WTC11 (cell line): Measurements from ENCODE around the gene CHDH. TPM values are rescaled to one million over a fixed set of nuclear protein-coding genes. Genes with fewer than 3 reads are reported as not detected.

Experiments
- CREB1 ChIP-seq: sonication (generic); formaldehyde crosslinking; IDR thresholded peaks from 2 replicates; pipeline ENCODE4 v1.8.0; 2023; ENCODE audit warnings: mild to moderate bottlenecking, missing genetic modification reagents
- CREM ChIP-seq: sonication (generic); formaldehyde crosslinking; IDR thresholded peaks from 2 replicates; pipeline ENCODE4 v1.8.1; 2022; ENCODE audit warnings: mild to moderate bottlenecking, missing genetic modification reagents, moderate library complexity
- ETV6 ChIP-seq: sonication (generic); formaldehyde crosslinking; IDR thresholded peaks from 2 replicates; pipeline ENCODE4 v1.8.1; 2022; ENCODE audit warnings: mild to moderate bottlenecking, missing genetic modification reagents
- FOXK1 ChIP-seq: sonication (generic); formaldehyde crosslinking; IDR thresholded peaks from 2 replicates; pipeline ENCODE4 v1.8.0; 2022; ENCODE audit warnings: mild to moderate bottlenecking, moderate library complexity, missing genetic modification reagents
- GRHL2 ChIP-seq: fragments of 250-450 bp; sonication (Bioruptor Pico); IDR thresholded peaks from 2 replicates; pipeline ENCODE4 v1.8.0; 2022; ENCODE audit warnings: mild to moderate bottlenecking, moderate library complexity; ENCODE audit not compliant: insufficient replicate concordance, severe bottlenecking
- HMGA2 ChIP-seq: fragments of 250-450 bp; sonication (Bioruptor Pico); IDR thresholded peaks from 2 replicates; pipeline ENCODE4 v1.4.0; 2021; ENCODE audit warnings: mild to moderate bottlenecking, moderate library complexity
- IRF2 ChIP-seq: sonication (generic); formaldehyde crosslinking; IDR thresholded peaks from 2 replicates; pipeline ENCODE4 v1.8.0; 2022; ENCODE audit warnings: low read depth, missing genetic modification reagents, borderline replicate concordance
- JUN ChIP-seq: sonication (generic); formaldehyde crosslinking; IDR thresholded peaks from 2 replicates; pipeline ENCODE4 v1.8.0; 2023; ENCODE audit warnings: mild to moderate bottlenecking, missing genetic modification reagents
- NFATC4 ChIP-seq: fragments of 250-450 bp; sonication (Bioruptor Pico); IDR thresholded peaks from 2 replicates; pipeline ENCODE4 v1.9.0; 2021; ENCODE audit warnings: mild to moderate bottlenecking
- NFYB ChIP-seq: sonication (generic); formaldehyde crosslinking; conservative IDR thresholded peaks from 2 replicates; pipeline ENCODE4 v1.8.0; 2022; ENCODE audit warnings: low read depth, missing genetic modification reagents
- NR2C2 ChIP-seq: sonication (generic); formaldehyde crosslinking; IDR thresholded peaks from 2 replicates; pipeline ENCODE4 v1.8.0; 2022; ENCODE audit warnings: mild to moderate bottlenecking, missing genetic modification reagents
- PRRX2 ChIP-seq: fragments of 250-450 bp; sonication (Bioruptor Pico); IDR thresholded peaks from 2 replicates; pipeline ENCODE4 v1.8.0; 2021; ENCODE audit warnings: mild to moderate bottlenecking
- SMAD3 ChIP-seq: sonication (generic); formaldehyde crosslinking; IDR thresholded peaks from 2 replicates; pipeline ENCODE4 v1.8.0; 2022; ENCODE audit warnings: missing genetic modification reagents, mild to moderate bottlenecking, borderline replicate concordance
- TEAD4 ChIP-seq: sonication (generic); formaldehyde crosslinking; IDR thresholded peaks from 2 replicates; pipeline ENCODE4 v1.8.0; 2022; ENCODE audit warnings: mild to moderate bottlenecking, missing genetic modification reagents
- TP53 ChIP-seq: sonication (generic); formaldehyde crosslinking; IDR thresholded peaks from 2 replicates; pipeline ENCODE4 v1.8.1; 2023; ENCODE audit warnings: mild to moderate bottlenecking, missing genetic modification reagents
- ZNF263 ChIP-seq: sonication (generic); formaldehyde crosslinking; IDR thresholded peaks from 2 replicates; pipeline ENCODE4 v1.8.1; 2022; ENCODE audit warnings: low read depth, mild to moderate bottlenecking, moderate library complexity, missing genetic modification reagents
- ZNF423 ChIP-seq: fragments of 250-450 bp; sonication (Bioruptor Pico); IDR thresholded peaks from 2 replicates; pipeline ENCODE4 v2.1.2; 2022; ENCODE audit warnings: mild to moderate bottlenecking, moderate library complexity
- ZNF671 ChIP-seq: fragments of 250-450 bp; sonication (Bioruptor Pico); IDR thresholded peaks from 2 replicates; pipeline ENCODE4 v1.8.0; 2021; ENCODE audit warnings: mild to moderate bottlenecking
- total RNA-seq: library from RNA; stranded (reverse); gene quantifications from 3 replicates; pipeline ENCODE4 v1.2.3, GENCODE V29; 2021
- TF ChIP-seq, protein P1 (sequence below): sonication (generic); formaldehyde crosslinking; IDR thresholded peaks from 2 replicates; pipeline ENCODE4 v1.8.0; 2023; ENCODE audit warnings: missing genetic modification reagents, mild to moderate bottlenecking, borderline replicate concordance
- TF ChIP-seq, protein P2 (sequence below): sonication (generic); formaldehyde crosslinking; IDR thresholded peaks from 2 replicates; pipeline ENCODE4 v1.8.1; 2022; ENCODE audit warnings: low read depth, mild to moderate bottlenecking, moderate library complexity, missing genetic modification reagents, borderline replicate concordance
- TF ChIP-seq, protein P3 (sequence below): sonication (generic); formaldehyde crosslinking; IDR thresholded peaks from 2 replicates; pipeline ENCODE4 v1.8.0; 2022; ENCODE audit warnings: mild to moderate bottlenecking, missing genetic modification reagents
- TF ChIP-seq, protein P4 (sequence below): sonication (generic); formaldehyde crosslinking; IDR thresholded peaks from 2 replicates; pipeline ENCODE4 v1.8.0; 2022; ENCODE audit warnings: mild to moderate bottlenecking, missing genetic modification reagents
- TF ChIP-seq, protein P5 (sequence below): sonication (generic); formaldehyde crosslinking; IDR thresholded peaks from 2 replicates; pipeline ENCODE4 v1.8.0; 2022; ENCODE audit warnings: mild to moderate bottlenecking, missing genetic modification reagents
- TF ChIP-seq, protein P6 (sequence below): fragments of 250-450 bp; sonication (Bioruptor Pico); IDR thresholded peaks from 2 replicates; pipeline ENCODE4 v2.1.2; 2022; ENCODE audit warnings: mild to moderate bottlenecking, moderate library complexity
- TF ChIP-seq, protein P7 (sequence below): sonication (generic); formaldehyde crosslinking; IDR thresholded peaks from 2 replicates; pipeline ENCODE4 v1.8.1; 2023; ENCODE audit warnings: mild to moderate bottlenecking, missing genetic modification reagents
- TF ChIP-seq, protein P8 (sequence below): fragments of 250-450 bp; sonication (Bioruptor Pico); IDR thresholded peaks from 2 replicates; pipeline ENCODE4 v1.8.0; 2021; ENCODE audit warnings: mild to moderate bottlenecking
- TF ChIP-seq, protein P9 (sequence below): sonication (generic); formaldehyde crosslinking; conservative IDR thresholded peaks from 2 replicates; pipeline ENCODE4 v1.8.1; 2022; ENCODE audit warnings: mild to moderate bottlenecking, missing genetic modification reagents

Gene CHDH
- total RNA-seq, 1 experiment from 2014 or later: 11.7 TPM

DNA sequence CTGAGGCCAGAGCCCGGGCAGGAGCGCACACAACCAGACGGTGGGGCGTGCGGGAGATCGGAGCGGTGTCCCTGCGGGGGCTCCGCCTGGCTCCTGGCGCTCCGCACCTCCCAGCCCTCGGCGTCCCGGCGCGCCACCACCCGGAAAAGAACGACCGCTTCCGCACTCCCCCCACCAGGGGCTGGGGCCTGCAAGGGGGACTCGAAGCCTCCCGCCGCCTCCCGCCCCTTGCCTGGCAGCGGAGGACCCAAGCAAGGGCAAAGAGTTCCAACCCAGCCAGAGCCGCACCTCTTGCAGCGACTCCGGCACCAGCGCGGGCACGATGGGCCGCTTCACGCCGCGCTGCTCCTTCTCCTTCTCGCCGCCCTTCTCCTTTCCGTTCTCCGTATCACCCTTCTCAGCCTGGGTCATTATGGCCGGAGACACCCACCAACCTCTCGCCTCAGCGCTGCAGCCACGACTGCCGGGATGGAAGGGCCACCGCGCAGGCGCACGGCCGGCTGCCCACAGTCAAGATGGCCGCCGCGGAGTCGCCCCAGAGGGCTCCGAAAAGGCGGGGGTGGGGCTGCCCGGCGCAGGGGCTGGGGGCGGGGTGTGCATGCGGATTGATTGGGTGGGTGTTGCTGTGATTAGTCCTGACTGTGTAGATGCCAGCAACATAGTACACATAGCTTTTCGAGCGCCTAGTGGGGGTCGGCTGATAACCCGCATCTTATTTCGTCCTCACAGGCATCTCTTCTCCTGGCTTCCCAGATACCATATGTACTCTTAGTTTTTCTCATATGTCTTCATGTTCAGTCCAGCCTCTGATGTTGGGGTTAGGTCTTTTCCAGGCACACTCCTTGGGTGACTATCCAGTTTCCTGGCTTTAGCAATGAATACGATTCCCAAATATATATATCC lies 35.7 kb upstream of the CHDH start, which contains the start of gene ACTR8 (continued):
- TF ChIP-seq, protein P1, sequence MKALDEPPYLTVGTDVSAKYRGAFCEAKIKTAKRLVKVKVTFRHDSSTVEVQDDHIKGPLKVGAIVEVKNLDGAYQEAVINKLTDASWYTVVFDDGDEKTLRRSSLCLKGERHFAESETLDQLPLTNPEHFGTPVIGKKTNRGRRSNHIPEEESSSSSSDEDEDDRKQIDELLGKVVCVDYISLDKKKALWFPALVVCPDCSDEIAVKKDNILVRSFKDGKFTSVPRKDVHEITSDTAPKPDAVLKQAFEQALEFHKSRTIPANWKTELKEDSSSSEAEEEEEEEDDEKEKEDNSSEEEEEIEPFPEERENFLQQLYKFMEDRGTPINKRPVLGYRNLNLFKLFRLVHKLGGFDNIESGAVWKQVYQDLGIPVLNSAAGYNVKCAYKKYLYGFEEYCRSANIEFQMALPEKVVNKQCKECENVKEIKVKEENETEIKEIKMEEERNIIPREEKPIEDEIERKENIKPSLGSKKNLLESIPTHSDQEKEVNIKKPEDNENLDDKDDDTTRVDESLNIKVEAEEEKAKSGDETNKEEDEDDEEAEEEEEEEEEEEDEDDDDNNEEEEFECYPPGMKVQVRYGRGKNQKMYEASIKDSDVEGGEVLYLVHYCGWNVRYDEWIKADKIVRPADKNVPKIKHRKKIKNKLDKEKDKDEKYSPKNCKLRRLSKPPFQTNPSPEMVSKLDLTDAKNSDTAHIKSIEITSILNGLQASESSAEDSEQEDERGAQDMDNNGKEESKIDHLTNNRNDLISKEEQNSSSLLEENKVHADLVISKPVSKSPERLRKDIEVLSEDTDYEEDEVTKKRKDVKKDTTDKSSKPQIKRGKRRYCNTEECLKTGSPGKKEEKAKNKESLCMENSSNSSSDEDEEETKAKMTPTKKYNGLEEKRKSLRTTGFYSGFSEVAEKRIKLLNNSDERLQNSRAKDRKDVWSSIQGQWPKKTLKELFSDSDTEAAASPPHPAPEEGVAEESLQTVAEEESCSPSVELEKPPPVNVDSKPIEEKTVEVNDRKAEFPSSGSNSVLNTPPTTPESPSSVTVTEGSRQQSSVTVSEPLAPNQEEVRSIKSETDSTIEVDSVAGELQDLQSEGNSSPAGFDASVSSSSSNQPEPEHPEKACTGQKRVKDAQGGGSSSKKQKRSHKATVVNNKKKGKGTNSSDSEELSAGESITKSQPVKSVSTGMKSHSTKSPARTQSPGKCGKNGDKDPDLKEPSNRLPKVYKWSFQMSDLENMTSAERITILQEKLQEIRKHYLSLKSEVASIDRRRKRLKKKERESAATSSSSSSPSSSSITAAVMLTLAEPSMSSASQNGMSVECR (CRISPR knock-in tag): peak; percentile 79; the same call in 1 of the 2 replicates
- no peak for TF ChIP-seq TEAD4 (CRISPR knock-in tag)
- TF ChIP-seq, protein P2, sequence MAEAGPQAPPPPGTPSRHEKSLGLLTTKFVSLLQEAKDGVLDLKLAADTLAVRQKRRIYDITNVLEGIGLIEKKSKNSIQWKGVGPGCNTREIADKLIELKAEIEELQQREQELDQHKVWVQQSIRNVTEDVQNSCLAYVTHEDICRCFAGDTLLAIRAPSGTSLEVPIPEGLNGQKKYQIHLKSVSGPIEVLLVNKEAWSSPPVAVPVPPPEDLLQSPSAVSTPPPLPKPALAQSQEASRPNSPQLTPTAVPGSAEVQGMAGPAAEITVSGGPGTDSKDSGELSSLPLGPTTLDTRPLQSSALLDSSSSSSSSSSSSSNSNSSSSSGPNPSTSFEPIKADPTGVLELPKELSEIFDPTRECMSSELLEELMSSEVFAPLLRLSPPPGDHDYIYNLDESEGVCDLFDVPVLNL: no peak
- TF ChIP-seq, protein P3, sequence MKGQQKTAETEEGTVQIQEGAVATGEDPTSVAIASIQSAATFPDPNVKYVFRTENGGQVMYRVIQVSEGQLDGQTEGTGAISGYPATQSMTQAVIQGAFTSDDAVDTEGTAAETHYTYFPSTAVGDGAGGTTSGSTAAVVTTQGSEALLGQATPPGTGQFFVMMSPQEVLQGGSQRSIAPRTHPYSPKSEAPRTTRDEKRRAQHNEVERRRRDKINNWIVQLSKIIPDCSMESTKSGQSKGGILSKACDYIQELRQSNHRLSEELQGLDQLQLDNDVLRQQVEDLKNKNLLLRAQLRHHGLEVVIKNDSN (CRISPR knock-in tag): no peak
- TF ChIP-seq CREM (CRISPR knock-in tag): no peak
- TF ChIP-seq PRRX2 (CRISPR knock-in tag): no peak
- TF ChIP-seq, protein P4, sequence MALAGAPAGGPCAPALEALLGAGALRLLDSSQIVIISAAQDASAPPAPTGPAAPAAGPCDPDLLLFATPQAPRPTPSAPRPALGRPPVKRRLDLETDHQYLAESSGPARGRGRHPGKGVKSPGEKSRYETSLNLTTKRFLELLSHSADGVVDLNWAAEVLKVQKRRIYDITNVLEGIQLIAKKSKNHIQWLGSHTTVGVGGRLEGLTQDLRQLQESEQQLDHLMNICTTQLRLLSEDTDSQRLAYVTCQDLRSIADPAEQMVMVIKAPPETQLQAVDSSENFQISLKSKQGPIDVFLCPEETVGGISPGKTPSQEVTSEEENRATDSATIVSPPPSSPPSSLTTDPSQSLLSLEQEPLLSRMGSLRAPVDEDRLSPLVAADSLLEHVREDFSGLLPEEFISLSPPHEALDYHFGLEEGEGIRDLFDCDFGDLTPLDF (CRISPR knock-in tag): 0 out of 2 replicates have a peak, but pooled peaks have one; percentile 67
- no peak for TF ChIP-seq SMAD3
- TF ChIP-seq ZNF263 (CRISPR knock-in tag): no peak
- no peak for TF ChIP-seq NFYB (CRISPR knock-in tag)
- TF ChIP-seq, protein P5, sequence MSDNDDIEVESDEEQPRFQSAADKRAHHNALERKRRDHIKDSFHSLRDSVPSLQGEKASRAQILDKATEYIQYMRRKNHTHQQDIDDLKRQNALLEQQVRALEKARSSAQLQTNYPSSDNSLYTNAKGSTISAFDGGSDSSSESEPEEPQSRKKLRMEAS: peak; percentile 35; the same call in 1 of the 2 replicates
- TF ChIP-seq HMGA2 (CRISPR knock-in tag): no peak
- TF ChIP-seq NR2C2 (CRISPR knock-in tag): no peak
- no peak for TF ChIP-seq ZNF671
- no peak for TF ChIP-seq NFATC4 (CRISPR knock-in tag)
- TF ChIP-seq CREB1 (CRISPR knock-in tag): no peak
- no peak for TF ChIP-seq TP53
- TF ChIP-seq ZNF423 (CRISPR knock-in tag): peak; percentile 91
- TF ChIP-seq JUN: no peak
- TF ChIP-seq IRF2 (CRISPR knock-in tag): no peak
- TF ChIP-seq, protein P6, sequence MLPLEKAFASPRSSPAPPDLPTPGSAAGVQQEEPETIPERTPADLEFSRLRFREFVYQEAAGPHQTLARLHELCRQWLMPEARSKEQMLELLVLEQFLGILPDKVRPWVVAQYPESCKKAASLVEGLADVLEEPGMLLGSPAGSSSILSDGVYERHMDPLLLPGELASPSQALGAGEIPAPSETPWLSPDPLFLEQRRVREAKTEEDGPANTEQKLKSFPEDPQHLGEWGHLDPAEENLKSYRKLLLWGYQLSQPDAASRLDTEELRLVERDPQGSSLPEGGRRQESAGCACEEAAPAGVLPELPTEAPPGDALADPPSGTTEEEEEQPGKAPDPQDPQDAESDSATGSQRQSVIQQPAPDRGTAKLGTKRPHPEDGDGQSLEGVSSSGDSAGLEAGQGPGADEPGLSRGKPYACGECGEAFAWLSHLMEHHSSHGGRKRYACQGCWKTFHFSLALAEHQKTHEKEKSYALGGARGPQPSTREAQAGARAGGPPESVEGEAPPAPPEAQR (CRISPR knock-in tag): no peak
- TF ChIP-seq, protein P7, sequence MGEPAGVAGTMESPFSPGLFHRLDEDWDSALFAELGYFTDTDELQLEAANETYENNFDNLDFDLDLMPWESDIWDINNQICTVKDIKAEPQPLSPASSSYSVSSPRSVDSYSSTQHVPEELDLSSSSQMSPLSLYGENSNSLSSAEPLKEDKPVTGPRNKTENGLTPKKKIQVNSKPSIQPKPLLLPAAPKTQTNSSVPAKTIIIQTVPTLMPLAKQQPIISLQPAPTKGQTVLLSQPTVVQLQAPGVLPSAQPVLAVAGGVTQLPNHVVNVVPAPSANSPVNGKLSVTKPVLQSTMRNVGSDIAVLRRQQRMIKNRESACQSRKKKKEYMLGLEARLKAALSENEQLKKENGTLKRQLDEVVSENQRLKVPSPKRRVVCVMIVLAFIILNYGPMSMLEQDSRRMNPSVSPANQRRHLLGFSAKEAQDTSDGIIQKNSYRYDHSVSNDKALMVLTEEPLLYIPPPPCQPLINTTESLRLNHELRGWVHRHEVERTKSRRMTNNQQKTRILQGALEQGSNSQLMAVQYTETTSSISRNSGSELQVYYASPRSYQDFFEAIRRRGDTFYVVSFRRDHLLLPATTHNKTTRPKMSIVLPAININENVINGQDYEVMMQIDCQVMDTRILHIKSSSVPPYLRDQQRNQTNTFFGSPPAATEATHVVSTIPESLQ (CRISPR knock-in tag): no peak
- TF ChIP-seq, protein P8, sequence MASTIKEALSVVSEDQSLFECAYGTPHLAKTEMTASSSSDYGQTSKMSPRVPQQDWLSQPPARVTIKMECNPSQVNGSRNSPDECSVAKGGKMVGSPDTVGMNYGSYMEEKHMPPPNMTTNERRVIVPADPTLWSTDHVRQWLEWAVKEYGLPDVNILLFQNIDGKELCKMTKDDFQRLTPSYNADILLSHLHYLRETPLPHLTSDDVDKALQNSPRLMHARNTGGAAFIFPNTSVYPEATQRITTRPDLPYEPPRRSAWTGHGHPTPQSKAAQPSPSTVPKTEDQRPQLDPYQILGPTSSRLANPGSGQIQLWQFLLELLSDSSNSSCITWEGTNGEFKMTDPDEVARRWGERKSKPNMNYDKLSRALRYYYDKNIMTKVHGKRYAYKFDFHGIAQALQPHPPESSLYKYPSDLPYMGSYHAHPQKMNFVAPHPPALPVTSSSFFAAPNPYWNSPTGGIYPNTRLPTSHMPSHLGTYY (CRISPR knock-in tag): no peak
- no peak for TF ChIP-seq FOXK1
- TF ChIP-seq, protein P9, sequence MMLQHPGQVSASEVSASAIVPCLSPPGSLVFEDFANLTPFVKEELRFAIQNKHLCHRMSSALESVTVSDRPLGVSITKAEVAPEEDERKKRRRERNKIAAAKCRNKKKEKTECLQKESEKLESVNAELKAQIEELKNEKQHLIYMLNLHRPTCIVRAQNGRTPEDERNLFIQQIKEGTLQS: no peak
- TF ChIP-seq GRHL2 (CRISPR knock-in tag): no peak
- no peak; the same call in 1 of the 2 replicates for TF ChIP-seq ETV6 (CRISPR knock-in tag)
